OCI-LY3 (cell line): Measurements from ENCODE around the gene UBLCP1.
"Not testable (repeated sequence)": the region's sequence is repeated elsewhere in the genome, so short reads cannot be mapped to it uniquely, and the experiment has no call there.

ENCODE experiments used
- EZH2phosphoT487 ChIP-seq: fragments of 200-600 bp; shearing (Covaris generic); IDR thresholded peaks from 2 replicates; pipeline ENCODE4 v1.6.1; 2018; ENCODE audit warnings: antibody characterized with exemption, mixed run types, low read depth
- TF ChIP-seq, protein P1 (sequence below): fragments of 200-600, 300-600 bp; sonication (generic); IDR thresholded peaks from 2 replicates; pipeline ENCODE4 v1.5.1; 2014; ENCODE audit warnings: antibody characterized with exemption, low read length, low read depth

DNA sequence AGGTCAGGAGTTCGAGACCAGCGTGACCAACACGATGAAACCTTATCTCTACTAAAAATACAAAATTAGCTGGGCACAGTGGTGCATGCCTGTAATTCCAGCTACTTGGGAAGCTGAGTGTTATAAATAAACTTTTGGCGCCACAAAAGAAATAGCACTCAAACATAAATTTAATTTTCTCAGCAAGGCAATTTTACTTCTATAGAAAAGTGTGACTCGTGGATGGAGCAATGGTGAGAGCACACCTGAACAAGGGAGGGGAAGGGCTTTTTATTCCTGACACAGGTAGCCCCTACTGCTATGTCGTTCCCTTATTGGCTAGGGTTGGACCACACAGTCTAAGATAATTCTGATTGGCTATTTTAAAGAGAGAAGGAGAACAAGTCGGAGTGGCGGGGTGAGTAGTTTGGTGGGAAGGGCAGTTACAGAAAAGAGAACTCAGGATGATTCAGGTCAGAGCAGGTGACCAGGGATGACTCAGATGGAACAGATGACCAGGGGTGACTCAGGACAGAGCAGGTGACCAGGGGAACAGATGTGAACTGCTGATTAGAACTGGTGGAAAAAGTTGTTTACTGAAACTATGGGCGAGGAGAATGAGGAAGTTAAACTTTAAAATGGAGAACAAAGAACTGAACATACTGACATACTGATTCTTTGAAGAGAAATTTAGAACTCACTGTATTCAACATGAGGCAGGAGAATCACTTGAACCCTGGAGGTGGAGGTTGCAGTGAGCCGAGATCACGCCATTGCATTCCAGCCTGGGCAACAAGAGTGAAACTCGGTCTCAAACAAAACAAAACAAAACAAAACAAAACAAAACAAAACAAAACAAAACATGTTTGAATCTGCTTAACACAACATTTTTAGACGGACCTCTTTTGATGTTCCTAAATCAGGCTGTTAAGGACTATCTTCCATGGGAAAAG lies 39.1 kb downstream of the UBLCP1 start:
- TF ChIP-seq, protein P1, sequence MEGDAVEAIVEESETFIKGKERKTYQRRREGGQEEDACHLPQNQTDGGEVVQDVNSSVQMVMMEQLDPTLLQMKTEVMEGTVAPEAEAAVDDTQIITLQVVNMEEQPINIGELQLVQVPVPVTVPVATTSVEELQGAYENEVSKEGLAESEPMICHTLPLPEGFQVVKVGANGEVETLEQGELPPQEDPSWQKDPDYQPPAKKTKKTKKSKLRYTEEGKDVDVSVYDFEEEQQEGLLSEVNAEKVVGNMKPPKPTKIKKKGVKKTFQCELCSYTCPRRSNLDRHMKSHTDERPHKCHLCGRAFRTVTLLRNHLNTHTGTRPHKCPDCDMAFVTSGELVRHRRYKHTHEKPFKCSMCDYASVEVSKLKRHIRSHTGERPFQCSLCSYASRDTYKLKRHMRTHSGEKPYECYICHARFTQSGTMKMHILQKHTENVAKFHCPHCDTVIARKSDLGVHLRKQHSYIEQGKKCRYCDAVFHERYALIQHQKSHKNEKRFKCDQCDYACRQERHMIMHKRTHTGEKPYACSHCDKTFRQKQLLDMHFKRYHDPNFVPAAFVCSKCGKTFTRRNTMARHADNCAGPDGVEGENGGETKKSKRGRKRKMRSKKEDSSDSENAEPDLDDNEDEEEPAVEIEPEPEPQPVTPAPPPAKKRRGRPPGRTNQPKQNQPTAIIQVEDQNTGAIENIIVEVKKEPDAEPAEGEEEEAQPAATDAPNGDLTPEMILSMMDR: not testable (repeated sequence)
- not testable (repeated sequence) for TF ChIP-seq EZH2phosphoT487
